ENCODE measurements around the gene AMER1. TPM values are rescaled to one million over a fixed set of nuclear protein-coding genes. Genes with fewer than 3 reads are reported as not detected.

Gene AMER1
- total RNA-seq (ENCODE audit: low replicate concordance), result 1.1 and 1.4 TPM in 2 replicates

GRCh38 chrX:64205441-64205734 lies at the start of gene AMER1:
Gene AMER1, minus strand, starts transcription at chrX:64205708. Its CDS starts 12,422 bp downstream, at chrX:64193286.

DNA sequence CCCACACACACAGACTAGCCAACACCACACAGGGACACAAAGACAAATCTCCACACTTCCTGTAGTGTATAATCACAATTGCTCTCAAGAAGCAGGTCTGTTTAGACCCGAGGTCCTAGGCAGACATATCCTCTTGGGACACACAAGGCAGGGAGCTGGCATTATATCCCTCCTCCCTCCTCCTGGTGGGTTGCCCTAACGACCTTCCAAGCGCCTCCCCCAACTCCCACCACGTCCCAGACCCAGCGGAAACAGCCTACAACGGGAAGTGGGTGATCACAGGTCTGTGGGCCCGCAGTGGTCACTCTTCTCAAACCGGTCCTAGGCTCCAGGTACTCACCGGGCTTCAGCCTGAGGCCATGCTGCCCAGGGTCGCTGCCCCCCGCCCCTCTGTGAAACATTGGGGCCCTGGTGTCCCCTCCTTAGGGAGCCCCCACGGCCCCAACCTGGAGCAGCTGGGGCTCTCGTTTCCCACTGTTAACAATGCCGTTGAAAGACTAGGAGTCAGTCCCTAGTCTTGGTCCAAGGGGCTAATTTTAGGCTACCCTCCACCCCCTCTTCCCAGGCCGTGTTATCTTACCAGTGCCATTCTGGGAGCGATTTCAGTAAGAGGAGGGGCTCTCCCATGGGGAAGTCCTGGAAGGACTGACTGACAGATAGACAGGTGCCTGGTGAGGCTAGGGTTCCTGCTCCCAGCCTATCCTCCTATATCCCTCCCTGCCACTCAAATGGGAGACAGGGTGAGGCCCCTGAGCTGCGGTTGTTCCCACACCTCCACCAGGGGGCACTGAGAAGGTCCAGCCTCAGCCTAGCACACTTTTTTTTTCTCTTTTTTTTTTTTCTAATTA lies 24.8 kb upstream of the AMER1 start, which contains the start of gene ASB12:
Gene ASB12 (minus strand): TSS at position 485 of the 848 bp plus-strand sequence. CDS start 4,957 bp downstream, outside the sequence.

Other genes starting within 250 kb of the AMER1 start
- not detected in 2 replicates for gene ASB12, start 24.9 kb upstream of the AMER1 start, total RNA-seq (ENCODE audit: low replicate concordance)
- gene MTMR8, start 189.7 kb upstream of the AMER1 start, total RNA-seq (ENCODE audit: low replicate concordance), result 0.08 TPM in 1 of 2 replicates, not detected in the other